Neural cell (in vitro differentiated cells): ENCODE results near the gene PPIC. TPM values are rescaled to one million over a fixed set of nuclear protein-coding genes. Genes with fewer than 3 reads are reported as not detected.

Experiments used
- H2AFZ ChIP-seq: fragments of 200-600, 300-800 bp; sonication (generic), shearing (Covaris generic); 2 replicates; pipeline ENCODE4 v1.6.0; 2014; ENCODE audit warnings: low read depth, mild to moderate bottlenecking, antibody characterized with exemption, low read length, moderate library complexity
- H3F3A ChIP-seq: fragments of 200-600 bp; shearing (Covaris generic); 2 replicates; pipeline ENCODE4 v1.6.1; 2016; ENCODE audit warnings: mild to moderate bottlenecking, moderate library complexity, mixed read lengths, antibody characterized with exemption, low read length; ENCODE audit not compliant: insufficient read depth, poor library complexity, severe bottlenecking
- H3K27ac ChIP-seq: fragments of 200-600, 300-800 bp; sonication (generic), shearing (Covaris generic); 2 replicates; pipeline ENCODE4 v1.5.1; 2014; ENCODE audit warnings: mild to moderate bottlenecking, low read length, moderate library complexity
- H3K27me3 ChIP-seq: fragments of 300-800, 200-600 bp; sonication (generic), shearing (Covaris generic); 2 replicates; pipeline ENCODE4 v1.6.0; 2014; ENCODE audit warnings: mild to moderate bottlenecking, low read depth, low read length, moderate library complexity; ENCODE audit not compliant: insufficient read depth
- H3K36me3 ChIP-seq: fragments of 300-800, 200-600 bp; sonication (generic), shearing (Covaris generic); 2 replicates; pipeline ENCODE4 v1.5.1; 2014; ENCODE audit warnings: mild to moderate bottlenecking, antibody characterized with exemption, low read length, moderate library complexity; ENCODE audit not compliant: insufficient read depth
- H3K4me2 ChIP-seq: fragments of 300-800, 200-600 bp; sonication (generic), shearing (Covaris generic); 2 replicates; pipeline ENCODE4 v1.6.0; 2014; ENCODE audit warnings: mild to moderate bottlenecking, low read length
- H3K4me3 ChIP-seq: fragments of 300-800, 200-600 bp; sonication (generic), shearing (Covaris generic); 2 replicates; pipeline ENCODE4 v1.5.1; 2014; ENCODE audit warnings: mild to moderate bottlenecking, low read length, moderate library complexity
- H3K79me2 ChIP-seq: fragments of 200-600 bp; shearing (Covaris generic); replicated peaks from 2 replicates; pipeline ENCODE4 v1.6.0; 2014; ENCODE audit warnings: mild to moderate bottlenecking, low read length, moderate library complexity; ENCODE audit not compliant: insufficient read depth
- H3K9ac ChIP-seq: fragments of 300-800, 200-600 bp; sonication (generic), shearing (Covaris generic); 2 replicates; pipeline ENCODE4 v1.6.1; 2016; ENCODE audit warnings: mild to moderate bottlenecking, low read length, mixed read lengths
- H3K9me2 ChIP-seq: fragments of 200-600 bp; shearing (Covaris generic); 2 replicates; pipeline ENCODE4 v1.6.1; 2016; ENCODE audit warnings: mild to moderate bottlenecking, low read length, mixed read lengths; ENCODE audit not compliant: insufficient read depth
- H3K9me3 ChIP-seq: fragments of 200-600, 300-800 bp; sonication (generic), shearing (Covaris generic); 2 replicates; pipeline ENCODE4 v1.6.1; 2016; ENCODE audit warnings: mild to moderate bottlenecking, mixed run types, low read length, moderate library complexity, mixed read lengths
- H4K20me1 ChIP-seq: fragments of 200-600 bp; shearing (Covaris generic); 2 replicates; pipeline ENCODE4 v1.6.1; 2016; ENCODE audit warnings: mild to moderate bottlenecking, mixed run types; ENCODE audit not compliant: insufficient read depth
- EP300 ChIP-seq: fragments of 450-650 bp; conservative IDR thresholded peaks from 2 replicates; pipeline ENCODE4 v1.6.1; 2014; ENCODE audit warnings: antibody characterized with exemption, mild to moderate bottlenecking, moderate library complexity; ENCODE audit not compliant: poor library complexity, severe bottlenecking
- EZH2 ChIP-seq: fragments of 200-600, 300-800 bp; shearing (Covaris generic), sonication (generic); IDR thresholded peaks from 2 replicates; pipeline ENCODE4 v1.6.1; 2014; ENCODE audit warnings: antibody characterized with exemption, low read length, borderline replicate concordance, mild to moderate bottlenecking; ENCODE audit not compliant: insufficient read depth, poor library complexity, severe bottlenecking
- MXI1 ChIP-seq: fragments of 450-650 bp; conservative IDR thresholded peaks from 2 replicates; pipeline ENCODE4 v1.6.1; 2014; ENCODE audit warnings: antibody characterized with exemption, mild to moderate bottlenecking; ENCODE audit not compliant: poor library complexity, severe bottlenecking
- POLR2AphosphoS5 ChIP-seq: IDR thresholded peaks from 2 replicates; pipeline ENCODE4 v1.6.1; 2012
- RAD21 ChIP-seq: fragments of 450-650 bp; conservative IDR thresholded peaks from 2 replicates; pipeline ENCODE4 v1.6.1; 2014; ENCODE audit warnings: antibody characterized with exemption, mild to moderate bottlenecking, moderate library complexity
- SMC3 ChIP-seq: fragments of 450-650 bp; conservative IDR thresholded peaks from 2 replicates; pipeline ENCODE4 v1.6.1; 2014; ENCODE audit warnings: antibody characterized with exemption, mild to moderate bottlenecking, moderate library complexity; ENCODE audit not compliant: poor library complexity
- TAF1 ChIP-seq: IDR thresholded peaks from 2 replicates; pipeline ENCODE4 v1.6.1; 2012; ENCODE audit warnings: low read depth
- polyA plus RNA-seq: library from polyadenylated mRNA; depleted of rRNA; stranded (reverse); fragments of >200 nt; gene quantifications from 2 replicates; pipeline ENCODE4 v1.2.3, GENCODE V29; 2014
- TF ChIP-seq, protein P1 (sequence below): IDR thresholded peaks from 2 replicates; pipeline ENCODE4 v1.6.1; 2012; ENCODE audit warnings: borderline replicate concordance
- TF ChIP-seq, protein P2 (sequence below): fragments of 450-650 bp; IDR thresholded peaks from 2 replicates; pipeline ENCODE4 v1.5.1; 2014; ENCODE audit warnings: antibody characterized with exemption, mild to moderate bottlenecking, moderate library complexity; ENCODE audit not compliant: poor library complexity, severe bottlenecking

Gene PPIC
- polyA plus RNA-seq, 1 donor from 2014 or later, result not detected

DNA sequence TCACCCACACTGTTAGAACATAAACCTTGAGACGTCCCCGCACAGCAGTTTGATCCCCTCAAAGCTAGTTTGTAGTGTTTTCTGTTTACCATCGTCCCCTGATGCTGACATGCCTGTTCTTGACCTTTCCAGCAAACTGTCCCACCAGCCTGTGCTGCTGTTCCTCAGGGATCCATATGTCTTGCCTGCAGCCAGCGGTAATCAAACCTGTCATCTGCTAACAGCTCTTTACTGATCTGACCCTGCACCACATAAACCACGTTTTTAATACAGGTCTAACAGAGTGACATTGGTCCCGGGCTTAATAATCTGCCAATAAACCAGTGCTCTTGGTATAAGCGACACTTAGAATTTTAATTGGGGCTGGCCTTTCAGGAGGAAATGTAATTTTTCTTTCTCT lies 34.7 kb downstream of the PPIC start:
- H3K9me2 ChIP-seq, result no peaks in the 10 kb centered on the region
- H3K27ac ChIP-seq, result no peak overlapping the region
- no peak for TF ChIP-seq MXI1
- TF ChIP-seq, protein P1, sequence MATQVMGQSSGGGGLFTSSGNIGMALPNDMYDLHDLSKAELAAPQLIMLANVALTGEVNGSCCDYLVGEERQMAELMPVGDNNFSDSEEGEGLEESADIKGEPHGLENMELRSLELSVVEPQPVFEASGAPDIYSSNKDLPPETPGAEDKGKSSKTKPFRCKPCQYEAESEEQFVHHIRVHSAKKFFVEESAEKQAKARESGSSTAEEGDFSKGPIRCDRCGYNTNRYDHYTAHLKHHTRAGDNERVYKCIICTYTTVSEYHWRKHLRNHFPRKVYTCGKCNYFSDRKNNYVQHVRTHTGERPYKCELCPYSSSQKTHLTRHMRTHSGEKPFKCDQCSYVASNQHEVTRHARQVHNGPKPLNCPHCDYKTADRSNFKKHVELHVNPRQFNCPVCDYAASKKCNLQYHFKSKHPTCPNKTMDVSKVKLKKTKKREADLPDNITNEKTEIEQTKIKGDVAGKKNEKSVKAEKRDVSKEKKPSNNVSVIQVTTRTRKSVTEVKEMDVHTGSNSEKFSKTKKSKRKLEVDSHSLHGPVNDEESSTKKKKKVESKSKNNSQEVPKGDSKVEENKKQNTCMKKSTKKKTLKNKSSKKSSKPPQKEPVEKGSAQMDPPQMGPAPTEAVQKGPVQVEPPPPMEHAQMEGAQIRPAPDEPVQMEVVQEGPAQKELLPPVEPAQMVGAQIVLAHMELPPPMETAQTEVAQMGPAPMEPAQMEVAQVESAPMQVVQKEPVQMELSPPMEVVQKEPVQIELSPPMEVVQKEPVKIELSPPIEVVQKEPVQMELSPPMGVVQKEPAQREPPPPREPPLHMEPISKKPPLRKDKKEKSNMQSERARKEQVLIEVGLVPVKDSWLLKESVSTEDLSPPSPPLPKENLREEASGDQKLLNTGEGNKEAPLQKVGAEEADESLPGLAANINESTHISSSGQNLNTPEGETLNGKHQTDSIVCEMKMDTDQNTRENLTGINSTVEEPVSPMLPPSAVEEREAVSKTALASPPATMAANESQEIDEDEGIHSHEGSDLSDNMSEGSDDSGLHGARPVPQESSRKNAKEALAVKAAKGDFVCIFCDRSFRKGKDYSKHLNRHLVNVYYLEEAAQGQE, result no peak
- no peak for TF ChIP-seq EP300
- no peak for TF ChIP-seq TAF1
- no peak for TF ChIP-seq RAD21
- TF ChIP-seq, protein P2, sequence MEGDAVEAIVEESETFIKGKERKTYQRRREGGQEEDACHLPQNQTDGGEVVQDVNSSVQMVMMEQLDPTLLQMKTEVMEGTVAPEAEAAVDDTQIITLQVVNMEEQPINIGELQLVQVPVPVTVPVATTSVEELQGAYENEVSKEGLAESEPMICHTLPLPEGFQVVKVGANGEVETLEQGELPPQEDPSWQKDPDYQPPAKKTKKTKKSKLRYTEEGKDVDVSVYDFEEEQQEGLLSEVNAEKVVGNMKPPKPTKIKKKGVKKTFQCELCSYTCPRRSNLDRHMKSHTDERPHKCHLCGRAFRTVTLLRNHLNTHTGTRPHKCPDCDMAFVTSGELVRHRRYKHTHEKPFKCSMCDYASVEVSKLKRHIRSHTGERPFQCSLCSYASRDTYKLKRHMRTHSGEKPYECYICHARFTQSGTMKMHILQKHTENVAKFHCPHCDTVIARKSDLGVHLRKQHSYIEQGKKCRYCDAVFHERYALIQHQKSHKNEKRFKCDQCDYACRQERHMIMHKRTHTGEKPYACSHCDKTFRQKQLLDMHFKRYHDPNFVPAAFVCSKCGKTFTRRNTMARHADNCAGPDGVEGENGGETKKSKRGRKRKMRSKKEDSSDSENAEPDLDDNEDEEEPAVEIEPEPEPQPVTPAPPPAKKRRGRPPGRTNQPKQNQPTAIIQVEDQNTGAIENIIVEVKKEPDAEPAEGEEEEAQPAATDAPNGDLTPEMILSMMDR, result no peak
- TF ChIP-seq SMC3, result no peak
- TF ChIP-seq POLR2AphosphoS5, result no peak
- H3K9me3 ChIP-seq, result no peaks in the 10 kb centered on the region
- no peaks in the 10 kb centered on the region for H3K79me2 ChIP-seq
- H3K4me3 ChIP-seq, result no peak overlapping the region
- no peaks in the 10 kb centered on the region for H3F3A ChIP-seq
- H3K4me2 ChIP-seq, result no peak overlapping the region
- no peak overlapping the region for H3K9ac ChIP-seq
- no peak overlapping the region for H2AFZ ChIP-seq
- H3K27me3 ChIP-seq, result no peaks in the 10 kb centered on the region
- H3K36me3 ChIP-seq, result no peaks in the 10 kb centered on the region
- H4K20me1 ChIP-seq, result no peaks in the 10 kb centered on the region

- Histone ChIP-seq H3K36me3 (no peaks in the 10 kb centered on the region), H3K4me3 (no peak overlapping the region), H3F3A (no peaks in the 10 kb centered on the region), H3K27me3 (no peaks in the 10 kb centered on the region), H3K4me2 (no peak overlapping the region), H3K9ac (no peak overlapping the region), H2AFZ (no peak overlapping the region), H3K79me2 (no peaks in the 10 kb centered on the region), H3K9me2 (no peaks in the 10 kb centered on the region), H4K20me1 (no peaks in the 10 kb centered on the region), H3K27ac (no peak overlapping the region), H3K9me3 (no peaks in the 10 kb centered on the region)
- TF ChIP-seq RAD21, result no peak
Observed at GRCh38 chr5:123000731-123001130, 35.8 kb downstream of the PPIC start.

DNA sequence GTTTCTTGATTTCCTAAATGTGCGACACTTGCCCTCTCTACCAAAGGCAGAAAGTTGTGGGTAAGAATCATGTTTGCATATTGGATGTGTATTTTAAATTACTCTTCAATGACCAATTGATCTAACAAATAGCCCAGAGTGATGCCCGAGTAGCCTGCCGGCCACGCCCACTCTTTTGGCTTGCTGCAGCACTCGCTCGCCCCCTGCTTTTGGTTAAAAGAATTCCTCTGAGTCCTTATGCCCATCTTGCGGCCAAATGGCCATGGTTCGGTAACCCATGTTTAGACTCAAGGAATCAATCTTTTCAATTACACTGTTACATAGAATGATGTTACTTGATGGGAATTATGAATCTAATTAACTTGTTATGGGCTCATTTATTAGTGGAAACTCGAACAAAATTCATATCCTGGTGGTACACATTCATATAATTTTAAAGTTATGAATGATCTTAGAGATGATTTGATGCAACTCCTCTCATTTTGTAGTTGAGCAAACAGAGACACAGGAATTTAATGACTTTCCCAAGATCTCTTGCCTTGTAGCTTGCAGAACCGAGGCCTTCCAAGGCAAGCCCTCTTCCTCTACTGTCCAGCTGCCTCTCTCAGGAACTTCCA lies 36.5 kb downstream of the PPIC start:
- Histone ChIP-seq H3K27me3 (no peaks in the 10 kb centered on the region), H3K4me2 (no peak overlapping the region), H3K9me2 (no peaks in the 10 kb centered on the region), H4K20me1 (no peaks in the 10 kb centered on the region), H3K4me3 (no peak overlapping the region), H3K36me3 (no peaks in the 10 kb centered on the region), H2AFZ (no peak overlapping the region), H3K79me2 (no peaks in the 10 kb centered on the region), H3K27ac (no peak overlapping the region), H3K9me3 (no peaks in the 10 kb centered on the region), H3K9ac (no peak overlapping the region), H3F3A (no peaks in the 10 kb centered on the region)
- TF ChIP-seq EZH2 (no peak), RAD21 (no peak), EP300 (no peak), TAF1 (no peak), SMC3 (no peak), POLR2AphosphoS5 (no peak)
